NCI-H2171 (cell line): Measurements from ENCODE around the gene NCR1.
"Not testable (repeated sequence)": the region's sequence is repeated elsewhere in the genome, so short reads cannot be mapped to it uniquely, and the experiment has no call there.

ENCODE experiments used
- DNase-seq: peaks from one replicate; lab custom pipeline; 2025; lab: John Stamatoyannopoulos, UW

Gene NCR1

GRCh38 chr19:54907899-54908298, 2.0 kb downstream of the NCR1 start:
- not testable (repeated sequence) for DNase-seq

- no peak for DNase-seq
These were observed 10.9 kb downstream of the NCR1 start for GRCh38 chr19:54916822-54917221.

- DNase-seq: no peak
These were observed 12.6 kb downstream of the NCR1 start for GRCh38 chr19:54918499-54918898.

- DNase-seq: not testable (repeated sequence)
These were observed 14.0 kb downstream of the NCR1 start for GRCh38 chr19:54919646-54920563.

GRCh38 chr19:54921082-54921481, 15.1 kb downstream of the NCR1 start:
- no peak for DNase-seq

- no peak for DNase-seq
These were observed 17.3 kb downstream of the NCR1 start for GRCh38 chr19:54923276-54923675.

- no peak for DNase-seq
These were observed 22.4 kb downstream of the NCR1 start for GRCh38 chr19:54928299-54928698.

GRCh38 chr19:54937926-54938325, 32.0 kb downstream of the NCR1 start:
- DNase-seq: no peak

- DNase-seq: no peak
These were observed 33.0 kb downstream of the NCR1 start for GRCh38 chr19:54938906-54939305.

- not testable (repeated sequence) for DNase-seq
These were observed 33.6 kb downstream of the NCR1 start for GRCh38 chr19:54939538-54939937.

GRCh38 chr19:54943772-54944361, 37.9 kb downstream of the NCR1 start:
- not testable (repeated sequence) for DNase-seq

- DNase-seq: no peak
These were observed 41.4 kb downstream of the NCR1 start, which contains the start of gene NLRP7 for GRCh38 chr19:54947381-54947780. Gene NLRP7 (minus strand): TSS chr19:54947530.

GRCh38 chr19:54949412-54949811, 43.5 kb downstream of the NCR1 start:
- DNase-seq: no peak

- DNase-seq: not testable (repeated sequence)
These were observed 44.6 kb downstream of the NCR1 start for GRCh38 chr19:54950580-54950979.

- DNase-seq: no peak
These were observed 46.8 kb downstream of the NCR1 start for GRCh38 chr19:54952591-54953344.

- DNase-seq: not testable (repeated sequence)
These were observed 47.4 kb downstream of the NCR1 start for GRCh38 chr19:54953345-54953713.

- DNase-seq: no peak
These were observed 49.4 kb downstream of the NCR1 start for GRCh38 chr19:54955376-54955775.

GRCh38 chr19:54959840-54960239, 53.9 kb downstream of the NCR1 start:
- DNase-seq: no peak
